CD14-positive monocyte (primary cell): Measurements from ENCODE around the gene CACNA1D. TPM values are rescaled to one million over a fixed set of nuclear protein-coding genes. Genes with fewer than 3 reads are reported as not detected.

Experiments used
- DNase-seq, 3 donors: peaks; one replicate each; pipeline ENCODE4 v3.0.0-alpha.2; 2011 to 2022
- H2AFZ ChIP-seq: 2 replicates; pipeline ENCODE4 v1.6.0; 2012; ENCODE audit warnings: mild to moderate bottlenecking, low read depth, low read length, inconsistent platforms; ENCODE audit not compliant: insufficient read depth, poor library complexity, severe bottlenecking
- H3K27ac ChIP-seq, 2 donors: 1 replicate in 1 of 2; 2 replicates in 1 of 2; pipeline ENCODE4 v1.5.1; 2012 to 2013; ENCODE audit warnings: low read length in 2 of 2, control low read depth in 1 of 2, inconsistent platforms in 1 of 2, low read depth in 1 of 2, mild to moderate bottlenecking in 1 of 2
- H3K27me3 ChIP-seq, 2 donors: one replicate each; pipeline versions ENCODE4 v1.6.0 to v1.6.1; 2011 to 2013; ENCODE audit warnings: low read length in 2 of 2; ENCODE audit not compliant: control insufficient read depth in 2 of 2, insufficient read depth in 2 of 2
- H3K36me3 ChIP-seq, 2 donors: replicated peaks in 1 of 2; 1 replicate in 1 of 2; 2 replicates in 1 of 2; pipeline versions ENCODE4 v1.5.1 to v1.6.1; 2012 to 2013; ENCODE audit warnings: low read length in 2 of 2, control low read depth in 1 of 2, inconsistent platforms in 1 of 2, mild to moderate bottlenecking in 1 of 2; ENCODE audit not compliant: insufficient read depth in 2 of 2, control insufficient read depth in 1 of 2
- H3K4me1 ChIP-seq, 2 donors: 1 replicate in 1 of 2; 2 replicates in 1 of 2; pipeline versions ENCODE4 v1.5.1 to v1.6.1; 2012 to 2013; ENCODE audit warnings: low read length in 2 of 2, control low read depth in 1 of 2, inconsistent platforms in 1 of 2, mild to moderate bottlenecking in 1 of 2, moderate library complexity in 1 of 2; ENCODE audit not compliant: insufficient read depth in 2 of 2, control insufficient read depth in 1 of 2
- H3K4me2 ChIP-seq: replicated peaks from 2 replicates; pipeline ENCODE3; 2012; ENCODE audit warnings: low read length, moderate library complexity, mild to moderate bottlenecking; ENCODE audit not compliant: poor library complexity, severe bottlenecking; ENCODE audit errors: extremely low read depth
- H3K4me3 ChIP-seq, 3 experiments: fragments of 200-600 bp in 1 of 3; sonication (generic) in 1 of 3; replicated peaks in 1 of 3; 1 replicate in 2 of 3; 2 replicates in 1 of 3; pipeline ENCODE4 v1.5.1; 2011 to 2013; ENCODE audit warnings: low read length in 3 of 3, mild to moderate bottlenecking in 3 of 3, control low read depth in 2 of 3, low read depth in 2 of 3, inconsistent platforms in 1 of 3, moderate library complexity in 1 of 3
- H3K79me2 ChIP-seq: 2 replicates; pipeline ENCODE4 v1.6.0; 2012; ENCODE audit warnings: mild to moderate bottlenecking, control low read depth, inconsistent platforms, low read length, moderate library complexity; ENCODE audit not compliant: insufficient read depth
- H3K9ac ChIP-seq: 2 replicates; pipeline ENCODE4 v1.6.0; 2017; ENCODE audit warnings: low read length, mild to moderate bottlenecking; ENCODE audit not compliant: insufficient read depth, poor library complexity, severe bottlenecking
- H3K9me3 ChIP-seq, 2 donors: replicated peaks in 1 of 2; 1 replicate in 1 of 2; 2 replicates in 1 of 2; pipeline versions ENCODE4 v1.5.1 to v1.6.1; 2012 to 2013; ENCODE audit warnings: low read length in 2 of 2, control low read depth in 1 of 2; ENCODE audit not compliant: control insufficient read depth in 1 of 2, insufficient read depth in 1 of 2
- H4K20me1 ChIP-seq: 2 replicates; pipeline ENCODE4 v1.6.0; 2012; ENCODE audit warnings: mild to moderate bottlenecking, low read length, control low read depth, moderate library complexity; ENCODE audit not compliant: insufficient read depth
- H3K27ac Mint-ChIP-seq, 7 donors: one replicate each; pipeline ENCODE4 v1.8.0; 2020; ENCODE audit warnings: mild to moderate bottlenecking in 7 of 7, mixed read lengths in 7 of 7, moderate library complexity in 6 of 7, inconsistent platforms in 2 of 7
- H3K27me3 Mint-ChIP-seq, 3 donors: one replicate each; pipeline ENCODE4 v1.8.0; 2021 to 2022; ENCODE audit warnings: low read depth in 3 of 3, mild to moderate bottlenecking in 3 of 3, mixed read lengths in 3 of 3, moderate library complexity in 3 of 3, inconsistent platforms in 1 of 3
- H3K36me3 Mint-ChIP-seq, 2 donors: one replicate each; pipeline ENCODE4 v1.8.0; 2020; ENCODE audit warnings: mixed read lengths in 2 of 2, inconsistent platforms in 1 of 2, mild to moderate bottlenecking in 1 of 2
- H3K4me1 Mint-ChIP-seq: one replicate; pipeline ENCODE4 v1.8.0; 2020; ENCODE audit warnings: mild to moderate bottlenecking, mixed read lengths
- H3K4me3 Mint-ChIP-seq, 2 donors: one replicate each; pipeline ENCODE4 v1.8.0; 2020; ENCODE audit warnings: mild to moderate bottlenecking in 2 of 2, mixed read lengths in 2 of 2, moderate library complexity in 1 of 2
- H3K9me3 Mint-ChIP-seq, 7 donors: one replicate each; pipeline ENCODE4 v1.8.0; 2020 to 2022; ENCODE audit warnings: mixed read lengths in 7 of 7, mild to moderate bottlenecking in 6 of 7, moderate library complexity in 6 of 7, inconsistent platforms in 2 of 7
- WGBS: methylation state at CpG from one replicate; pipeline ENCODE4 v1.1.5; 2013; ENCODE audit warnings: missing lambda C conversion rate; ENCODE audit not compliant: insufficient coverage; 5-methylcytosine and 5-hydroxymethylcytosine counted together
- intact Hi-C, 2 donors: fragments of 100-400 bp; cut with micrococcal nuclease; formaldehyde crosslinking; loops; one replicate each; pipeline versions ENCODE4 v1.15.0 to v1.15.1; 2023
- polyA plus RNA-seq, 3 donors: library from polyadenylated mRNA; depleted of rRNA in 1 of 3; unstranded in 2 of 3; stranded (reverse) in 1 of 3; fragments of 300-500 nt in 2 of 3; fragments of >200 nt in 1 of 3; fragmentation: Illumina TruSeq in 2 of 3; gene quantifications; 1 replicate in 2 of 3; 2 replicates in 1 of 3; pipeline ENCODE4 v1.2.3, GENCODE V29; 2012 to 2021
- TF ChIP-seq, protein P1 (sequence below): fragments of 200-600 bp; IDR thresholded peaks from one replicate; pipeline ENCODE4 v1.8.0; 2022; ENCODE audit warnings: antibody characterized with exemption, mild to moderate bottlenecking

The CACNA1D gene
- polyA plus RNA-seq, 3 donors, result 0.29 to 1.2 (median 0.98) TPM

DNA sequence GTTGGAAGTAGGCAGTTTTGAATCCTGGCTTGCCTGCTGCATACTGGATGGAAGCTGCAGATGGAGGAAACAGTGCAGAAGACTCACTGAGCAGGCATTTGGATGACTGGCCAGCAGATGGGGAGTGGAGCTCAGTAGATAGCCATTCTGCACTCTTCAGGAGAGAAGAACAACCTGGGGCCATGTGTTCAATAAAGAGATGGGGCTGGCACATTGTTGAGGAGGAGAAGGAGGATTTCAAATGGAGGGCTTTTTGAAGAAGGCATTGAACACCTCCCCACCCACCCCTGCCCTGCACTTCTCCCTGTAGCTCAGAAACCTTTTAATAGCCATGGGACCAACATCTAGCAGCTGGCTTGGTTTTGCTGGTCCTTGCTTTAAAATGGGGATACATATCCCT, 109.8 kb downstream of the CACNA1D start:
- Histone ChIP-seq H3K27ac (no peak overlapping the region), H3K36me3 (no peaks in the 10 kb centered on the region), H3K9ac (no peak overlapping the region), H3K4me1 (no peaks in the 10 kb centered on the region), H3K4me3 (no peak overlapping the region), H2AFZ (no peak overlapping the region), H3K9me3 (peaks cover 0 to 2% of the 10 kb centered on the region in 2 donors), H3K27me3 (peaks cover 0 to 3% of the 10 kb centered on the region in 2 donors), H3K4me2 (no peak overlapping the region), H4K20me1 (no peaks in the 10 kb centered on the region), H3K79me2 (no peaks in the 10 kb centered on the region)
- Mint-ChIP-seq H3K9me3 (peaks cover 4 to 11% (median 7%) of the 10 kb centered on the region in 7 donors), H3K4me3 (no peak overlapping the region), H3K27me3 (peaks cover 6 to 10% (median 6%) of the 10 kb centered on the region in 3 donors), H3K27ac (no peak overlapping the region), H3K36me3 (no peaks in the 10 kb centered on the region), H3K4me1 (no peaks in the 10 kb centered on the region)
- intact Hi-C loops, result no loop called here
- no peak for DNase-seq
- TF ChIP-seq, protein P1, sequence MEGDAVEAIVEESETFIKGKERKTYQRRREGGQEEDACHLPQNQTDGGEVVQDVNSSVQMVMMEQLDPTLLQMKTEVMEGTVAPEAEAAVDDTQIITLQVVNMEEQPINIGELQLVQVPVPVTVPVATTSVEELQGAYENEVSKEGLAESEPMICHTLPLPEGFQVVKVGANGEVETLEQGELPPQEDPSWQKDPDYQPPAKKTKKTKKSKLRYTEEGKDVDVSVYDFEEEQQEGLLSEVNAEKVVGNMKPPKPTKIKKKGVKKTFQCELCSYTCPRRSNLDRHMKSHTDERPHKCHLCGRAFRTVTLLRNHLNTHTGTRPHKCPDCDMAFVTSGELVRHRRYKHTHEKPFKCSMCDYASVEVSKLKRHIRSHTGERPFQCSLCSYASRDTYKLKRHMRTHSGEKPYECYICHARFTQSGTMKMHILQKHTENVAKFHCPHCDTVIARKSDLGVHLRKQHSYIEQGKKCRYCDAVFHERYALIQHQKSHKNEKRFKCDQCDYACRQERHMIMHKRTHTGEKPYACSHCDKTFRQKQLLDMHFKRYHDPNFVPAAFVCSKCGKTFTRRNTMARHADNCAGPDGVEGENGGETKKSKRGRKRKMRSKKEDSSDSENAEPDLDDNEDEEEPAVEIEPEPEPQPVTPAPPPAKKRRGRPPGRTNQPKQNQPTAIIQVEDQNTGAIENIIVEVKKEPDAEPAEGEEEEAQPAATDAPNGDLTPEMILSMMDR, result no peak

DNA sequence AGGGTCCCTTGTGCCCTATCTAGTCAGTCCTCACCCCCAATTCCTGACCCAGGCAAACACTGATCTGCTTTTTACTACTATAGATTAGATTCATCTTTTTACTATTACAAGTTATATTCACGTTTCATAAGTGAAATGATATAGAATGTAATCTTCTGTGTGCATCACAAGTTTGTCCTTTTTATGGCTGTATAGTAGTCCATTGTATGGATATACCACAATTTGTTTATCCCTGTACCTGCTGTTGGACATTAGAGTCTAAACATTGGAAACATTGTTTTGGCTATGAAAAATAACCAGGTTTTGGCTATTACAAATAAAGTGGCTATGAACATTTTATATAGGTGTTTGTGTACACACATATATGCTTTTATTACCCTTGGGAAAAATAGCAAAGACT, 112.4 kb downstream of the CACNA1D start:
- H3K27ac ChIP-seq, result no peak overlapping the region
- Mint-ChIP-seq H3K36me3 (no peaks in the 10 kb centered on the region), H3K4me3 (no peak overlapping the region), H3K27me3 (peaks cover 4 to 12% (median 6%) of the 10 kb centered on the region in 3 donors), H3K27ac (no peak overlapping the region), H3K9me3 (peaks cover 4 to 12% (median 10%) of the 10 kb centered on the region in 7 donors), H3K4me1 (no peaks in the 10 kb centered on the region)
- TF ChIP-seq, protein P1, result no peak
- H3K79me2 ChIP-seq, result no peaks in the 10 kb centered on the region
- no peak for DNase-seq
- no peak overlapping the region for H2AFZ ChIP-seq
- no CpG with 5 or more reads among the region's 1 CpG for WGBS
- H3K4me3 ChIP-seq, result no peak overlapping the region
- intact Hi-C loops, result no loop called here
- no peaks in the 10 kb centered on the region for H3K4me1 ChIP-seq
- peaks cover 0 to 2% of the 10 kb centered on the region in 2 donors for H3K9me3 ChIP-seq
- H3K36me3 ChIP-seq, result no peaks in the 10 kb centered on the region
- no peak overlapping the region for H3K4me2 ChIP-seq
- no peaks in the 10 kb centered on the region for H4K20me1 ChIP-seq
- peaks cover 0 to 3% of the 10 kb centered on the region in 2 donors for H3K27me3 ChIP-seq
- H3K9ac ChIP-seq, result no peak overlapping the region
